Upper lobe of left lung (tissue), 6 donors: ENCODE results near the gene NQO1. TPM values are rescaled to one million over a fixed set of nuclear protein-coding genes. Genes with fewer than 3 reads are reported as not detected.

Experiments used
- ATAC-seq, 2 donors: fragments of 200-7000 bp; cut with Tn5 transposase; one replicate each; pipeline ENCODE4 v1.9.1; 2022; ENCODE audit warnings: mild to moderate bottlenecking in 2 of 2, moderate library complexity in 2 of 2; ENCODE audit not compliant: low FRiP score in 2 of 2
- DNase-seq, 2 donors: peaks; one replicate each; pipeline ENCODE4 v3.0.0-alpha.2; 2019 to 2020
- H3K27ac ChIP-seq, 4 donors: fragments of 200-600 bp; sonication (generic); one replicate each; pipeline ENCODE4 v1.5.1; 2016 to 2019
- H3K27me3 ChIP-seq, 4 donors: fragments of 200-600 bp; sonication (generic); one replicate each; pipeline ENCODE4 v1.5.1; 2017 to 2019
- H3K36me3 ChIP-seq, 4 donors: fragments of 200-600 bp; sonication (generic); one replicate each; pipeline ENCODE4 v1.5.1; 2016 to 2019
- H3K4me1 ChIP-seq, 4 donors: fragments of 200-600 bp; sonication (generic); one replicate each; pipeline ENCODE4 v1.5.1; 2018 to 2019
- H3K4me3 ChIP-seq, 4 donors: fragments of 200-600 bp; sonication (generic); one replicate each; pipeline ENCODE4 v1.5.1; 2017 to 2019; ENCODE audit warnings: mild to moderate bottlenecking in 2 of 4, moderate library complexity in 1 of 4
- H3K9me3 ChIP-seq, 4 donors: fragments of 200-600 bp; sonication (generic); one replicate each; pipeline ENCODE4 v1.5.1; 2018 to 2019
- EP300 ChIP-seq, 4 donors: sonication (generic); formaldehyde crosslinking; IDR thresholded peaks; one replicate each; pipeline ENCODE4 v1.5.1; 2017; ENCODE audit warnings: antibody characterized with exemption in 4 of 4, control low read depth in 2 of 4
- POLR2A ChIP-seq, 4 donors: fragments of 450-650 bp; IDR thresholded peaks; one replicate each; pipeline ENCODE4 v1.5.1; 2016 to 2017; ENCODE audit warnings: antibody characterized with exemption in 4 of 4, mild to moderate bottlenecking in 2 of 4
- POLR2AphosphoS5 ChIP-seq, 2 donors: sonication (generic); formaldehyde crosslinking; IDR thresholded peaks; one replicate each; pipeline ENCODE4 v1.5.1; 2017; ENCODE audit warnings: antibody characterized with exemption in 2 of 2
- WGBS, 2 donors: methylation state at CpG; one replicate each; pipeline ENCODE4 v1.1.5; 2017 to 2018; 5-methylcytosine and 5-hydroxymethylcytosine counted together
- total RNA-seq, 6 donors: library from RNA; depleted of rRNA in 4 of 6; stranded (reverse); fragments of >200 nt in 4 of 6; gene quantifications; one replicate each; pipeline versions ENCODE4 v1.1.0 to v1.2.1, GENCODE V29; 2016 to 2021
- TF ChIP-seq, protein P1 (sequence below), 6 experiments: fragments of 450-650 bp in 4 of 6; fragments of 200-600 bp in 2 of 6; sonication (generic) in 2 of 6; IDR thresholded peaks; one replicate each; pipeline ENCODE4 v1.5.1; 2016 to 2019; ENCODE audit warnings: antibody characterized with exemption in 6 of 6
- donor health status: DM: no; HTN: no; CAD: no; lungs with moderate emphysema.
- donor health status: DM: no; HTN: yes; CAD: no; lungs with severe emphysema.

The NQO1 gene
- total RNA-seq, 6 donors from 2014 or later, result 13.6 to 73.0 (median 48.6) TPM

DNA sequence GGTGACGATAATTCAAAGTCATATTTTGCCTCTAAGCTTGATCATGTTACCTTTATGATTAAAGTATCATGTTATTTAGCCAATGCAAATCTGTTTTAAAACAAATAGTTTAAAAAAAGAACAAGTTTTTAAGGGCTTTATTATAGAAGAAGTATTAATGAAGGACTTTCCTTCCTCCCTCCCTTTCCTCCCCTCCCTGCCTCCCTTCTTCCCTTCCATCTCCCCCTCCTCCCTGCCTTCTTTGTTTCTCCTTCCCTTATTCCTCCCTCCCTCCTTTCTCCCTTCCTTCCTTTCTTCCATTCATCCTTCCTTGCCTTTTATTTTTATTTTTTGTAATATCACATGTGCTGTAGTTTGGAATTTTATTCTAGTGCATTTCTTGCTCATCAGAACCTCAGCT is 26.4 kb downstream of the NQO1 start:
- Histone ChIP-seq H3K4me1 (no peaks in the 10 kb centered on the region), H3K36me3 (peaks cover 8 to 42% (median 12%) of the 10 kb centered on the region in 4 donors), H3K27me3 (no peaks in the 10 kb centered on the region), H3K9me3 (no peaks in the 10 kb centered on the region), H3K4me3 (no peak overlapping the region), H3K27ac (no peak overlapping the region)
- no peak for DNase-seq
- WGBS, 2 donors, result 85 to 95% methylated on average over 1 of the region's 1 CpG
- no peak for ATAC-seq
- TF ChIP-seq POLR2A (IDR thresholded peaks at IDR 0.05) (no peak), EP300 (IDR thresholded peaks at IDR 0.05) (no peak), POLR2AphosphoS5 (IDR thresholded peaks at IDR 0.05) (no peak)
- TF ChIP-seq, protein P1, sequence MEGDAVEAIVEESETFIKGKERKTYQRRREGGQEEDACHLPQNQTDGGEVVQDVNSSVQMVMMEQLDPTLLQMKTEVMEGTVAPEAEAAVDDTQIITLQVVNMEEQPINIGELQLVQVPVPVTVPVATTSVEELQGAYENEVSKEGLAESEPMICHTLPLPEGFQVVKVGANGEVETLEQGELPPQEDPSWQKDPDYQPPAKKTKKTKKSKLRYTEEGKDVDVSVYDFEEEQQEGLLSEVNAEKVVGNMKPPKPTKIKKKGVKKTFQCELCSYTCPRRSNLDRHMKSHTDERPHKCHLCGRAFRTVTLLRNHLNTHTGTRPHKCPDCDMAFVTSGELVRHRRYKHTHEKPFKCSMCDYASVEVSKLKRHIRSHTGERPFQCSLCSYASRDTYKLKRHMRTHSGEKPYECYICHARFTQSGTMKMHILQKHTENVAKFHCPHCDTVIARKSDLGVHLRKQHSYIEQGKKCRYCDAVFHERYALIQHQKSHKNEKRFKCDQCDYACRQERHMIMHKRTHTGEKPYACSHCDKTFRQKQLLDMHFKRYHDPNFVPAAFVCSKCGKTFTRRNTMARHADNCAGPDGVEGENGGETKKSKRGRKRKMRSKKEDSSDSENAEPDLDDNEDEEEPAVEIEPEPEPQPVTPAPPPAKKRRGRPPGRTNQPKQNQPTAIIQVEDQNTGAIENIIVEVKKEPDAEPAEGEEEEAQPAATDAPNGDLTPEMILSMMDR (IDR thresholded peaks at IDR 0.05), result no peak

DNA sequence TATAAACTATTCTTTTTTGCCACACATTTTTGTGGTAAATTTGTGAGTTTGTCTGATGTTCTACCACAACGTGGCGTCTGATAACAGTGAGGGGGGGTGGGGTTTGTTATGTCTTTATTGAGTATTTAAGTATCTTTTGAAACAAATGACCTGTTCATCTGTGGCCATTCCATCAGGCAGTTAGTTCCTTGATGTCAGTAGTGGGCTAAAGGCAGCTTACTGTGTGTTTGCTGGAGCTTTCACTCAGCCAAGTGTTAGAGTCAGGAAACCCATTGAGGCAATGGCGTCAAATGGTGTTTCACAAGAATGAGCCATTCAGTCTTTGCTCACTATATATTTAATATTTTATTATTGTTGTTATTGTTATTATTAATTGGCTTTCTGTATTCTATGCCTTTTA is 28.0 kb downstream of the NQO1 start:
- Histone ChIP-seq H3K4me3 (no peak overlapping the region), H3K27me3 (no peaks in the 10 kb centered on the region), H3K4me1 (no peaks in the 10 kb centered on the region), H3K9me3 (no peaks in the 10 kb centered on the region), H3K36me3 (peaks cover 19 to 54% (median 22%) of the 10 kb centered on the region in 4 donors), H3K27ac (no peak overlapping the region)
- ATAC-seq (no peak), DNase-seq (no peak)
- WGBS, 2 donors, result 88 to 91% methylated on average over 3 of the region's 3 CpGs
- TF ChIP-seq POLR2AphosphoS5 (IDR thresholded peaks at IDR 0.05), result no peak
- no peak for TF ChIP-seq POLR2A (IDR thresholded peaks at IDR 0.05)
- TF ChIP-seq, protein P1 (IDR thresholded peaks at IDR 0.05), result no peak
- TF ChIP-seq EP300 (IDR thresholded peaks at IDR 0.05), result no peak

DNA sequence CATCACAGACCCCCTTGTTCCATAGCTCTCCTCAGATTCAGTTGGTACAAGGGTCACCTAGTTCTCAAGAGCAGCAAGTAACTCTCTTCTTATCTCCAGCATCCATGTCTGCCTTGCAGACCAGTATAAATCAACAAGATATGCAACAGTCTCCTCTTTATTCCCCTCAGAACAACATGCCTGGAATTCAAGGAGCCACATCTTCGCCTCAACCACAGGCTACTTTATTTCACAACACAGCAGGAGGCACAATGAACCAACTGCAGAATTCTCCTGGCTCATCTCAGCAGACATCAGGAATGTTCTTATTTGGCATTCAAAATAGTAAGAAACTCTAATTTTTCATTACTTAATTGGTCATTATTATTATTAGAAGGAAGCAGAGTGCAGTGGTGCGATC is 32.4 kb downstream of the NQO1 start:
- Histone ChIP-seq H3K27ac (no peak overlapping the region), H3K4me1 (no peaks in the 10 kb centered on the region), H3K9me3 (no peaks in the 10 kb centered on the region), H3K4me3 (no peak overlapping the region), H3K36me3 (peaks cover 35 to 86% (median 44%) of the 10 kb centered on the region in 4 donors), H3K27me3 (no peaks in the 10 kb centered on the region)
- WGBS, 2 donors, result 94 to 97% methylated on average over 2 of the region's 2 CpGs
- no peak for DNase-seq
- TF ChIP-seq, protein P1 (IDR thresholded peaks at IDR 0.05), result no peak
- TF ChIP-seq POLR2A (IDR thresholded peaks at IDR 0.05) (no peak), POLR2AphosphoS5 (IDR thresholded peaks at IDR 0.05) (no peak), EP300 (IDR thresholded peaks at IDR 0.05) (no peak)
- no peak for ATAC-seq

DNA sequence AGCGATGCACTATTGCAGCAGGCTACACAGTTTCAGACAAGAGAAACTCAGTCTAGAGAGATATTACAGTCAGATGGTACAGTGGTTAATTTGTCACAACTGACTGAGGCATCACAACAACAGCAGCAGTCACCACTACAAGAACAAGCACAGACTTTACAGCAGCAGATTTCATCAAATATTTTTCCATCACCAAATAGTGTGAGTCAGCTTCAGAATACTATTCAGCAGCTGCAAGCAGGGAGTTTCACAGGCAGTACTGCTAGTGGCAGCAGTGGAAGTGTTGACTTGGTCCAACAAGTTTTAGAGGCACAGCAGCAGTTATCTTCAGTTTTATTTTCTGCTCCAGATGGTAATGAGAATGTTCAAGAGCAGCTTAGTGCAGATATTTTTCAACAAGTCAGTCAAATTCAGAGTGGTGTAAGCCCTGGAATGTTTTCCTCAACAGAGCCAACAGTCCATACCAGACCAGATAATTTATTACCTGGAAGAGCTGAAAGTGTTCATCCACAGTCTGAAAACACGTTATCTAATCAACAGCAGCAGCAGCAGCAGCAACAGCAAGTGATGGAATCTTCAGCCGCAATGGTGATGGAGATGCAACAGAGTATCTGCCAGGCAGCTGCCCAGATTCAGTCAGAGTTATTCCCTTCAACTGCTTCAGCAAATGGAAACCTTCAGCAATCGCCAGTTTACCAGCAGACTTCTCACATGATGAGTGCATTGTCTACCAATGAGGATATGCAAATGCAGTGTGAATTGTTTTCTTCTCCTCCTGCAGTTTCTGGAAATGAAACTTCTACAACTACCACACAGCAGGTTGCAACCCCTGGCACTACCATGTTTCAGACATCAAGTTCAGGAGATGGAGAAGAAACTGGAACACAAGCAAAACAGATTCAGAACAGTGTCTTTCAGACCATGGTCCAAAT is 34.1 kb downstream of the NQO1 start:
- no peak overlapping the region for H3K4me3 ChIP-seq
- H3K27me3 ChIP-seq, result no peaks in the 10 kb centered on the region
- TF ChIP-seq POLR2AphosphoS5 (IDR thresholded peaks at IDR 0.05) (no peak), EP300 (IDR thresholded peaks at IDR 0.05) (no peak), POLR2A (IDR thresholded peaks at IDR 0.05) (no peak)
- TF ChIP-seq, protein P1 (IDR thresholded peaks at IDR 0.05), result no peak
- 90% methylated on average over 4 of the region's 4 CpGs for WGBS, 2 donors
- H3K27ac ChIP-seq, result no peak overlapping the region
- no peak for ATAC-seq
- no peaks in the 10 kb centered on the region for H3K9me3 ChIP-seq
- H3K36me3 ChIP-seq, result peaks cover 35 to 81% (median 44%) of the 10 kb centered on the region in 4 donors
- DNase-seq, result no peak
- no peaks in the 10 kb centered on the region for H3K4me1 ChIP-seq
